ENCODE results near the gene DDIT3. TPM values are rescaled to one million over a fixed set of nuclear protein-coding genes. Genes with fewer than 3 reads are reported as not detected.
A peak's percentile ranks its signal among the peaks of the same experiment; 100 is the strongest.

Gene DDIT3
- total RNA-seq, 1 experiment from 2014 or later = 14.1 TPM

DNA sequence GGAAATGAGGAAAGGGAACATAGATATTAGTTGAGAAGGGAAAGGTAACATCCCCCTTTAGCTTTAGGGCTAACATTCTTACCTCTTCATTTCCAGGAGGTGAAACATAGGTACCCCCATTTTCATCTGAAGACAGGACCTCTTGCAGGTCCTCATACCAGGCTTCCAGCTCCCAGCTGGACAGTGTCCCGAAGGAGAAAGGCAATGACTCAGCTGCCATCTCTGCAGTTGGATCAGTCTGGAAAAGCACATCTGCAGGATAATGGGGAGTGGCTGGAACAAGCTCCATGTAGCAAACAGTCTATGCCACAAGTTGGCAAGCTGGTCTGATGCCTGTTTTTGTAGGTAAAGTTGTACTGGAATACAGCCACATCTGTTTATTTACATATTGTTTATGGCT, 3.1 kb downstream of the DDIT3 start:
- Histone ChIP-seq H4K8ac (replicated peaks; ENCODE audit: insufficient read length, low read depth, low read length) (no peak overlapping the region), H3K23me2 (ENCODE audit: insufficient read length, low read depth, low read length, poor library complexity, severe bottlenecking) (peaks cover 14% of the 10 kb centered on the region), H4K5ac (ENCODE audit: insufficient read length, low read depth, low read length) (no peak overlapping the region), H4K20me1 (ENCODE audit: control insufficient read depth, insufficient read depth, insufficient read length) (no peaks in the 10 kb centered on the region), H3K9ac (ENCODE audit: extremely low read depth, insufficient read length, low read length) (no peak overlapping the region), H2BK120ac (ENCODE audit: low read depth, low read length, poor library complexity, severe bottlenecking) (no peak overlapping the region), H2AK5ac (ENCODE audit: insufficient read length, low read length) (no peak overlapping the region), H3K27me3 (ENCODE audit: insufficient read depth, low read length) (no peaks in the 10 kb centered on the region), H3K9me3 (ENCODE audit: control insufficient read depth, low read depth, low read length) (no peaks in the 10 kb centered on the region), H2BK5ac (ENCODE audit: insufficient read length, low read length) (no peak overlapping the region), H2BK20ac (ENCODE audit: low read depth, low read length, poor library complexity, severe bottlenecking) (no peak overlapping the region), H2AFZ (ENCODE audit: low read length) (no peak overlapping the region), H3K4me1 (ENCODE audit: insufficient read depth, low read length) (peaks cover 3% of the 10 kb centered on the region; the same call in 1 of the 2 replicates), H4K91ac (ENCODE audit: insufficient read length, low read depth, low read length) (no peak overlapping the region), H3K79me2 (ENCODE audit: insufficient read depth, low read length) (0 out of 2 replicates have a peak, but pooled peaks cover 1% of the 10 kb centered on the region), H3K56ac (ENCODE audit: insufficient read length, low read depth, low read length) (no peak overlapping the region), H3K4ac (ENCODE audit: low read depth, low read length) (no peak overlapping the region), H2BK12ac (ENCODE audit: insufficient read length, low read depth, low read length) (no peak overlapping the region), H3K79me1 (ENCODE audit: insufficient read depth, low read depth, low read length, poor library complexity, severe bottlenecking) (no peaks in the 10 kb centered on the region), H3T11ph (ENCODE audit: low read length) (no peak overlapping the region), H3K27ac (ENCODE audit: insufficient read length, low read depth, low read length) (no peak overlapping the region), H3K4me2 (ENCODE audit: insufficient read depth, insufficient read length, low read length) (no peak overlapping the region), H3K14ac (ENCODE audit: insufficient read depth, low read length) (no peak overlapping the region), H3K18ac (ENCODE audit: insufficient read length, low read depth, low read length) (no peak overlapping the region), H2BK15ac (ENCODE audit: low read depth, low read length) (no peak overlapping the region), H3K23ac (ENCODE audit: insufficient read length, low read depth, low read length) (no peak overlapping the region)
- TF ChIP-seq, protein P1, sequence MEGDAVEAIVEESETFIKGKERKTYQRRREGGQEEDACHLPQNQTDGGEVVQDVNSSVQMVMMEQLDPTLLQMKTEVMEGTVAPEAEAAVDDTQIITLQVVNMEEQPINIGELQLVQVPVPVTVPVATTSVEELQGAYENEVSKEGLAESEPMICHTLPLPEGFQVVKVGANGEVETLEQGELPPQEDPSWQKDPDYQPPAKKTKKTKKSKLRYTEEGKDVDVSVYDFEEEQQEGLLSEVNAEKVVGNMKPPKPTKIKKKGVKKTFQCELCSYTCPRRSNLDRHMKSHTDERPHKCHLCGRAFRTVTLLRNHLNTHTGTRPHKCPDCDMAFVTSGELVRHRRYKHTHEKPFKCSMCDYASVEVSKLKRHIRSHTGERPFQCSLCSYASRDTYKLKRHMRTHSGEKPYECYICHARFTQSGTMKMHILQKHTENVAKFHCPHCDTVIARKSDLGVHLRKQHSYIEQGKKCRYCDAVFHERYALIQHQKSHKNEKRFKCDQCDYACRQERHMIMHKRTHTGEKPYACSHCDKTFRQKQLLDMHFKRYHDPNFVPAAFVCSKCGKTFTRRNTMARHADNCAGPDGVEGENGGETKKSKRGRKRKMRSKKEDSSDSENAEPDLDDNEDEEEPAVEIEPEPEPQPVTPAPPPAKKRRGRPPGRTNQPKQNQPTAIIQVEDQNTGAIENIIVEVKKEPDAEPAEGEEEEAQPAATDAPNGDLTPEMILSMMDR (conservative IDR thresholded peaks at IDR 0.05) = no peak
- no CpG with 5 or more reads among the region's 1 CpG for WGBS (ENCODE audit: extremely low coverage, insufficient read length, low lambda C conversion rate)
- H3K4me1 Mint-ChIP-seq = peaks cover 22 to 29% of the 10 kb centered on the region in 2 experiments
- peaks cover 56 to 72% (median 68%) of the 10 kb centered on the region in 3 experiments for H3K36me3 Mint-ChIP-seq (ENCODE audit: insufficient read depth in 1 of 3, low read depth in 3 of 3)
- peak overlapping the region; percentile 29 to 87 (median 31); a peak in 4 of 7 replicates for H3K27ac Mint-ChIP-seq
- H3K4me3 Mint-ChIP-seq = no peak overlapping the region
- no peaks in the 10 kb centered on the region for H3K9me3 Mint-ChIP-seq
- DNase-seq = no peak
- no peaks in the 10 kb centered on the region; the same call in 1 of the 2 replicates for H3K27me3 Mint-ChIP-seq (ENCODE audit: low read depth)

All from H9 (cell line).